GM19351 (cell line): Measurements from ENCODE around the gene FNDC11.
"Not testable (repeated sequence)": the region's sequence is repeated elsewhere in the genome, so short reads cannot be mapped to it uniquely, and the experiment has no call there.

Source experiments
- ATAC-seq: cut with Tn5 transposase; IDR thresholded peaks from one replicate; pipeline ENCODE4 v1.9.1; 2021; ENCODE audit warnings: mild to moderate bottlenecking, moderate library complexity; ENCODE audit not compliant: unreplicated experiment

FNDC11 gene

GRCh38 chr20:63595416-63596127 lies 41.6 kb downstream of the FNDC11 start:
- no peak for ATAC-seq

- ATAC-seq: no peak
These were observed 42.5 kb downstream of the FNDC11 start for GRCh38 chr20:63596423-63596822.

- ATAC-seq: no peak
These were observed 43.9 kb downstream of the FNDC11 start for GRCh38 chr20:63597651-63598478.

GRCh38 chr20:63598479-63599395 lies 44.8 kb downstream of the FNDC11 start:
- ATAC-seq: no peak

GRCh38 chr20:63599396-63600050 lies 45.6 kb downstream of the FNDC11 start:
- no peak for ATAC-seq

GRCh38 chr20:63601679-63602078 lies 47.7 kb downstream of the FNDC11 start:
- not testable (repeated sequence) for ATAC-seq

- no peak for ATAC-seq
These were observed 48.4 kb downstream of the FNDC11 start for GRCh38 chr20:63602321-63602720.
